Pancreas (tissue), 10 donors: ENCODE measurements around the gene TPRA1. TPM values are rescaled to one million over a fixed set of nuclear protein-coding genes. Genes with fewer than 3 reads are reported as not detected.

Source experiments
- ATAC-seq, 4 donors: fragments of 200-7000 bp; cut with Tn5 transposase; one replicate each; pipeline versions ENCODE4 v1.8.0 to v1.9.1; 2020; ENCODE audit warnings: mild to moderate bottlenecking in 4 of 4, moderate library complexity in 4 of 4
- DNase-seq, 6 donors: peaks; one replicate each; pipeline ENCODE4 v3.0.0-alpha.2; 2020
- FAIRE-seq: peaks from 2 replicates; lab custom pipeline; 2012; peaks lifted over from hg19 to GRCh38; lab: Jason Lieb, UNC
- H3K27ac ChIP-seq, 4 donors: fragments of 200-600 bp; sonication (generic); 1 replicate in 3 of 4; 2 replicates in 1 of 4; pipeline versions ENCODE4 v1.5.0 to v1.8.0; 2020
- H3K27me3 ChIP-seq, 4 donors: fragments of 200-600 bp; one replicate each; pipeline ENCODE4 v1.8.0; 2021
- H3K36me3 ChIP-seq, 3 donors: fragments of 200-600 bp; sonication (generic) in 1 of 3; one replicate each; pipeline versions ENCODE4 v1.5.0 to v1.8.0; 2020 to 2021
- H3K4me1 ChIP-seq, 3 donors: fragments of 200-600 bp; one replicate each; pipeline ENCODE4 v1.8.0; 2021
- H3K4me3 ChIP-seq, 4 donors: fragments of 200-600 bp; sonication (generic) in 2 of 4; one replicate each; pipeline versions ENCODE4 v1.5.0 to v1.8.0; 2020 to 2021
- H3K9me3 ChIP-seq, 4 donors: fragments of 200-600 bp; one replicate each; pipeline ENCODE4 v1.8.0; 2021
- whole genome bisulfite sequencing, 2 donors: extraction: QIAGEN DNeasy Blood & Tissue Kit; methylation state at CpG; one replicate each; pipeline ENCODE4 v1.1.7; 2013; 5-methylcytosine and 5-hydroxymethylcytosine counted together
- intact Hi-C, 3 donors: fragments of 100-400 bp; cut with DNase I; formaldehyde crosslinking; loops; one replicate each; pipeline versions ENCODE4 v1.11.1 to v1.14.2; 2022
- polyA plus RNA-seq, 2 donors: library from polyadenylated mRNA; stranded (reverse); fragments of 200-250 nt; gene quantifications; one replicate each; pipeline ENCODE4 v1.2.3, GENCODE V29; 2013
- total RNA-seq, 6 donors: library from RNA; stranded (reverse); fragmentation: NEBNext Ultra II Directional in 4 of 6; extraction: Animal tissue kit (Norgen Biotek cat#: 25700) in 4 of 6; gene quantifications; one replicate each; pipeline versions ENCODE4 v1.2.1 to v1.2.4, GENCODE V29; 2021 to 2023
- TF ChIP-seq, protein P1 (sequence below), 4 donors: fragments of 200-600 bp; sonication (generic) in 3 of 4; IDR thresholded peaks; one replicate each; pipeline versions ENCODE4 v1.5.0 to v1.8.0; 2021; ENCODE audit warnings: antibody characterized with exemption in 4 of 4
- donor health status: healthy with polysubstance abuse.
- donor health status: DM: no; HTN: no; CAD: no; lungs with moderate emphysema.
- donor health status: DM: no; HTN: no; CAD: no.
- donor health status: control.
- donor health status: control.
- donor health status: Bipolar disorder and iron deficiency.
- donor health status: DM: yes; HTN: yes; CAD: no.
- donor health status: DM: no; HTN: no; CAD: no.
- donor health status: DM: no; HTN: no; CAD: no.
- donor health status: DM: yes; HTN: yes; CAD: no.

The TPRA1 gene
- total and polyA plus RNA-seq, 8 donors, result 12.1 to 25.9 (median 16.1) TPM

GRCh38 chr3:127539366-127540060 is 51.0 kb downstream of the TPRA1 start:
- WGBS, 2 donors, result 65 to 72% methylated on average over 17 of the region's 17 CpGs
- Histone ChIP-seq H3K4me3 (no peak overlapping the region), H3K27ac (no peak overlapping the region), H3K9me3 (no peaks in the 10 kb centered on the region), H3K36me3 (no peaks in the 10 kb centered on the region), H3K27me3 (no peaks in the 10 kb centered on the region), H3K4me1 (no peaks in the 10 kb centered on the region)
- FAIRE-seq (no peak), DNase-seq (no peak), ATAC-seq (no peak)
- TF ChIP-seq, protein P1, sequence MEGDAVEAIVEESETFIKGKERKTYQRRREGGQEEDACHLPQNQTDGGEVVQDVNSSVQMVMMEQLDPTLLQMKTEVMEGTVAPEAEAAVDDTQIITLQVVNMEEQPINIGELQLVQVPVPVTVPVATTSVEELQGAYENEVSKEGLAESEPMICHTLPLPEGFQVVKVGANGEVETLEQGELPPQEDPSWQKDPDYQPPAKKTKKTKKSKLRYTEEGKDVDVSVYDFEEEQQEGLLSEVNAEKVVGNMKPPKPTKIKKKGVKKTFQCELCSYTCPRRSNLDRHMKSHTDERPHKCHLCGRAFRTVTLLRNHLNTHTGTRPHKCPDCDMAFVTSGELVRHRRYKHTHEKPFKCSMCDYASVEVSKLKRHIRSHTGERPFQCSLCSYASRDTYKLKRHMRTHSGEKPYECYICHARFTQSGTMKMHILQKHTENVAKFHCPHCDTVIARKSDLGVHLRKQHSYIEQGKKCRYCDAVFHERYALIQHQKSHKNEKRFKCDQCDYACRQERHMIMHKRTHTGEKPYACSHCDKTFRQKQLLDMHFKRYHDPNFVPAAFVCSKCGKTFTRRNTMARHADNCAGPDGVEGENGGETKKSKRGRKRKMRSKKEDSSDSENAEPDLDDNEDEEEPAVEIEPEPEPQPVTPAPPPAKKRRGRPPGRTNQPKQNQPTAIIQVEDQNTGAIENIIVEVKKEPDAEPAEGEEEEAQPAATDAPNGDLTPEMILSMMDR (IDR thresholded peaks at IDR 0.05), result no peak
- intact Hi-C loops, result loop anchor here in 2 of 3 donors (10.0 kb wide), 2 partner anchors 865 to 875 kb away; no protein-coding TSS in a partner anchor

DNA sequence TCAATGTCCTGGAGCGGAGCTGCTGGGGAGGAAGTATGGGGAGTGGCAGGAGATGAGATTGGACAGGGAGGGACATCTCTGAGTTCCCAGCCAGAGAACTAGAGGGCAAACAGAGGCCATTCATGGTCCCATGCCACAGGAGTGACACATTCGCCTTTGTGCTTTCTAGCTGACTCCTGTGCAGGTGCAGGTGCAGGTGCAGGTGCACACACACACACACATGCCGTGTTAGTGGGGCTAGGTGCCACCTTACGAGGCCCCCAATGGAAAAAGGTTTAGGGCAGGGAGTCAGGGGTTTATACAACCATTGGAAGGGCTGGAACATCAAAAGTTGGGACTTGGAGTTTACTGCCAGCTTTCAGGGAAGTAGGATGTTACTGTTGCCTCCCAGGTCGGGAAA is 52.0 kb downstream of the TPRA1 start:
- Histone ChIP-seq H3K4me3 (no peak overlapping the region), H3K9me3 (no peaks in the 10 kb centered on the region), H3K36me3 (no peaks in the 10 kb centered on the region), H3K27me3 (no peaks in the 10 kb centered on the region), H3K4me1 (no peaks in the 10 kb centered on the region), H3K27ac (no peak overlapping the region)
- TF ChIP-seq, protein P1 (IDR thresholded peaks at IDR 0.05), result no peak
- no peak for ATAC-seq
- FAIRE-seq, result no peak
- intact Hi-C loops, result no loop called here
- WGBS, 2 donors, result 57 to 68% methylated on average over 5 of the region's 5 CpGs
- no peak for DNase-seq

DNA sequence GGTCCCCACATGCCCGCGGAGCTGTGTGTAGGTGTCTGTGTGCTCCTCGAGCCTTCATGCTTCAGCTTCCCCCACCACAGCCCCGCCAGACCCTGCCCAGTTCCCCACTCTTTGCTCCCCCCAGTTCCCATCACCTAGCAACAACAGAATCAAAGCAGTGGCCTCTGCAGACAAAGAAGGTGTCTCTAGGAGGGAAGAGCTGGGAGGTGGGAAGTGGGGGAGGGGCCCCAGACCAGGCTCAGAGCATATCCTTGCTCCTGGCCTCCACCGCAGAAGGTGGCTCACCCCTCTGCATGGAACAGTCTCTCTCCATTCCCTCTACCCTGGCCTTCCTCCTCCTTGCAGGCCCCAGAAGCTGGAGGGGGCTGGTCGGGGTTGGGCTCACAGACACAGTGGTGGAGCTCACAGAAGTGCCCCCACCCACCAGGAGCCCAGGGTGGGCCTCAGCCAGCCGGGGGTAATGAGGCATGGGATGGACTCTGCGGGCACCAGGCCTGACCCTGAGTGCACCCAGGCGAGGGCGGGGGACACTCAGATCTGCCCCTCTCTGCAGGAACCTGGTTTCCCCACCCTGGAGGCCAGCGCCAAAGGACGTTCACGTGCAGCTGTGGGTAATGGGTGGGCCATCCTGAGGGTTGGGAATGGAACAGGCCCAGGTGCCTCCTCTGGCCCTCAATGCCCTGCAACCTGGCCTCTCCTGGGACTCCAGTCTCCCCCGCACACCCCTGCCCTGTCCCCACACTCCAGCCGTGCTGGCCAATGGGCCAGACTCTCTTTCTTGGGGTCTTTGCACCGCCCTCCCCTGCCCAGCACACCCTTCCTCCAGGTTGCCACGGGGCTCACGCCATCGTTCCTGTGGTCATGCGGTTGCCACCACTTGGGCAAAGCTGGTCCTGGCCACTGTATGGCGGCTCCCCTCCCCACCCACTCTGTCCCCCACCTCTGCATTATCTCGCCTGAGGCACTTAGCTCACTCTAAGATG is 53.4 kb downstream of the TPRA1 start:
- intact Hi-C loops, result no loop called here
- no peak for FAIRE-seq

GRCh38 chr3:127535901-127536829 is 54.4 kb downstream of the TPRA1 start:
- peak in 2 of 4 donors; percentile 68 to 69 for ATAC-seq

More for the DNA sequence above, 53.4 kb downstream of the TPRA1 start:
- 76 to 80% methylated on average over 22 of the region's 22 CpGs for WGBS, 2 donors
- Histone ChIP-seq H3K27ac (no peak overlapping the region), H3K36me3 (no peaks in the 10 kb centered on the region), H3K4me1 (no peaks in the 10 kb centered on the region), H3K4me3 (no peak overlapping the region), H3K9me3 (no peaks in the 10 kb centered on the region), H3K27me3 (no peaks in the 10 kb centered on the region)
- TF ChIP-seq, protein P1 (IDR thresholded peaks at IDR 0.05), result no peak
- peak in 2 of 4 donors; percentile 15 to 44 for ATAC-seq
- peak in 1 of 6 donors; percentile 63 for DNase-seq

More at GRCh38 chr3:127535901-127536829, 54.4 kb downstream of the TPRA1 start:
- Histone ChIP-seq H3K9me3 (no peaks in the 10 kb centered on the region), H3K27ac (no peak overlapping the region), H3K27me3 (no peaks in the 10 kb centered on the region), H3K4me3 (no peak overlapping the region), H3K4me1 (no peaks in the 10 kb centered on the region), H3K36me3 (no peaks in the 10 kb centered on the region)
- FAIRE-seq, result no peak
- 69 to 75% methylated on average over 18 of the region's 18 CpGs for WGBS, 2 donors
- intact Hi-C loops, result no loop called here
- TF ChIP-seq, protein P1 (IDR thresholded peaks at IDR 0.05), result no peak
- DNase-seq, result peak in 1 of 6 donors; percentile 69
